ENCODE results near the gene GRIK3.
"Not testable (repeated sequence)": the region's sequence is repeated elsewhere in the genome, so short reads cannot be mapped to it uniquely, and the experiment has no call there.

Gene GRIK3

DNA sequence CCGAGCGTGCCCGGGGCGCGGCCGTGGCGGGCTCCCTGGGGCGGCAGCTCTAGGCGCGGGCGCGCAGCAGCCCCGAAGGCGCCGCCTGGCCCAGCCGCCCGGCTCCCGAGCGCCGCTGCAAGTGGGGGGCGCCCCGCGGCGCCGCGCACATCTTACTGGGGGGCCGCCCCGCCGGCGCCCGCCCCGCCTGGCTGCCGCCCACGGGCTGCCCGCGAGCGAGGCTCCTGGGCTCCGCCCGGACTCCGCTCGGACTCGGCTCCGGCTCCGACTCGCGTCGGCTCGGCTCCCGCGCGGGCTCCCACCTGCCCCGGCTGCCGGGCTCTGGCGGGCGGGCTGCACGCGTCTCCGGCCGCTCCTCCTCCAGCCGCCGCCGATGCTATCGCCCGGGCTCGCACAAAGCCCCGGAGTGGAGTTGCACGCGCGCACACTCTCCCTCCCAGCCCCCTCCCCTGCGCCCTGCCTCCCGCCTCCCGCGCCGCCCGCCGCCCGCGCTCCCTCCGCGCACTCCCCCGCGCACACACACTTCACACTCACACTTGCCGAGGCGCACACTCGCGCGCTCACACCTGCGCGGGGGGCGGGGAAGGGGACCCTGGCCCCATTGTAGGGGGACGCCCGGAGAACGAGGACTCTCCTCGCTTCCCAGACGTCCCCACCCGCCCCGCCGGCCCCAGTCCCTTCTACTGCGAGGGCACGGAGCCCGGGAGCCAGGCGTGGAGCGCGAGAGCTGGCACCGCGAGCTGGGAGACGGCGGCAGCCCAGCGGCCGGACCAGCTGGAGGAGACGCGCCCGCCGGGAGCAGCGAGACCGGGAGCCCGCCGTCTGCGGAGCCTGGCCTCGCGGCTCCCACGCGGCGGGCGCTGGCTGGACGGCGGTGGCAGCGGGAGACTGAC, at the start of gene GRIK3:
GRIK3 (minus strand) TSS at position 395 of the 893 bp plus-strand sequence. CDS start 407 bp downstream, outside the sequence.
- no peaks in the 10 kb centered on the region for H3K36me3 ChIP-seq (ENCODE audit: insufficient read depth, low read length)
- peaks cover 13% of the 10 kb centered on the region for H3K4me1 ChIP-seq (ENCODE audit: insufficient read depth, low read length)
- H3K9ac ChIP-seq (ENCODE audit: low read depth, low read length), result peak within 1 kb of the TSS; percentile 50; the same call in 1 of the 2 replicates
- H3K9me3 ChIP-seq (ENCODE audit: control insufficient read depth, insufficient read depth, low read length), result no peaks in the 10 kb centered on the region

DNA sequence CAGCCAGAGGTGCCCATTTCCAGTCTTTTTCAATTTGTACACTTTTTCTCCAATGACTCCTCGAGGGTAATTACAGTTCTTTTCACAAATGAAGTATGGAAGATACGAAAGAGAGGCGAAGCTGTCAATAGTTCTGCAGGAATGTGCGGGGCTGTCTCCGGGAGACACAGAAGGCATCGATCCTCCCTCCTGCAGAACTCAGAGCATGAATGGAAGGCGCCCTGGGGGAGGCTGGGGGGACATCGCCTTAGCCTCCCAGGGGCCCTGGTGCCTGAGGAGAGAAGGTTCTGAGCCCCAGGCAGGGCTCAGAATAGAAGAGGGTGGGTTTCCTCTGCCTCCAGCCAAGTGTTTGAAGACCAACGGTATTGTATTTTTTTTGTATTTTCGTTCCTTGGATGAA, 49.7 kb upstream of the GRIK3 start:
- H3K9ac ChIP-seq (ENCODE audit: low read depth, low read length), result no peak overlapping the region
- H3K36me3 ChIP-seq (ENCODE audit: insufficient read depth, low read length), result no peaks in the 10 kb centered on the region
- H3K9me3 ChIP-seq (ENCODE audit: control insufficient read depth, insufficient read depth, low read length), result no peaks in the 10 kb centered on the region
- H3K4me1 ChIP-seq (ENCODE audit: insufficient read depth, low read length), result no peaks in the 10 kb centered on the region

DNA sequence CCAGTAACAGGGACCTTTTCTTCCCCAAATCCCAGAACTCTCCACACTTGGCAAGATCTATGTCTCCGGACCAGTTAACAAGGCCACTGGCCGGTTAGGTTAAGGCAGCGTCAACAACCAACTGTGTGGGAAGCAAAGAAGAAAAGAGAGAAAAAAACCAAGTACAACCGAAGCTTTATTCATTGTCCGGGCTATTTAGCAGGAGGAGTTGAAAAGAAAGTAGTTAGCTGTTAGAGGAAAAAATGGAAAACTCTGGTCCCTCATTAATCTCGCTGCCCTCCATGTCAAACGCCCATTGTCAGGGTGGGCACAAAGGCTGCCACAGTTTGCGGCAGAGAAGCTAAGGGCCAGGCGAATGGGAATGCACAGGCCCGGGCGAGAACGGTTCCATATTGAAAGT, 49.3 kb upstream of the GRIK3 start:
- no peaks in the 10 kb centered on the region for H3K4me1 ChIP-seq (ENCODE audit: insufficient read depth, low read length)
- H3K36me3 ChIP-seq (ENCODE audit: insufficient read depth, low read length), result no peaks in the 10 kb centered on the region
- H3K9ac ChIP-seq (ENCODE audit: low read depth, low read length), result no peak overlapping the region
- no peaks in the 10 kb centered on the region for H3K9me3 ChIP-seq (ENCODE audit: control insufficient read depth, insufficient read depth, low read length)

DNA sequence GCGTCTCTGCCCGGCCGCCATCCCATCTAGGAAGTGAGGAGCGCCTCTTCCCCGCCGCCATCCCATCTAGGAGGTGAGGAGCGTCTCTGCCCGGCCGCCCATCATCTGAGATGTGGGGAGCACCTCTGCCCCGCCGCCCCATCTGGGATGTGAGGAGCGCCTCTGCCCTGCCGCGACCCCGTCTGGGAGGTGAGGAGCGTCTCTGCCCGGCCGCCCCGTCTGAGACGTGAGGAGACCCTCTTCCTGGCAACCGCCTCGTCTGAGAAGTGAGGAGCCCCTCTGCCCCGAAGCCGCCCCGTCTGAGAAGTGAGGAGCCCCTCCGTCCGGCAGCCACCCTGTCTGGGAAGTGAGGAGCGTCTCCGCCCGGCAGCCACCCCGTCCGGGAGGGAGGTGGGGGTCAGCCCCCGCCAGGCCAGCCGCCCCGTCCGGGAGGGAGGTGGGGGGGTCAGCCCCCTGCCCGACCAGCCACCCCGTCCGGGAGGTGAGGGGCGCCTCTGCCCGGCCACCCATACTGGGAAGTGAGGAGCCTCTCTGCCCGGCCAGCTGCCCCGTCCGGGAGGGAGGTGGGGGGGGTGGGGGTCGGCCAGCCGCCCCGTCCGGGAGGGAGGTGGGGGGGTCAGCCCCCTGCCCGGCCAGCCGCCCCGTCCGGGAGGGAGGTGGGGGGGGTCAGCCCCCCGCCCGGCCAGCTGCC, 46.1 kb upstream of the GRIK3 start:
- not testable (repeated sequence) for H3K9ac ChIP-seq (ENCODE audit: low read depth, low read length); H3K9me3 ChIP-seq (ENCODE audit: control insufficient read depth, insufficient read depth, low read length); H3K36me3 ChIP-seq (ENCODE audit: insufficient read depth, low read length); H3K4me1 ChIP-seq (ENCODE audit: insufficient read depth, low read length)

DNA sequence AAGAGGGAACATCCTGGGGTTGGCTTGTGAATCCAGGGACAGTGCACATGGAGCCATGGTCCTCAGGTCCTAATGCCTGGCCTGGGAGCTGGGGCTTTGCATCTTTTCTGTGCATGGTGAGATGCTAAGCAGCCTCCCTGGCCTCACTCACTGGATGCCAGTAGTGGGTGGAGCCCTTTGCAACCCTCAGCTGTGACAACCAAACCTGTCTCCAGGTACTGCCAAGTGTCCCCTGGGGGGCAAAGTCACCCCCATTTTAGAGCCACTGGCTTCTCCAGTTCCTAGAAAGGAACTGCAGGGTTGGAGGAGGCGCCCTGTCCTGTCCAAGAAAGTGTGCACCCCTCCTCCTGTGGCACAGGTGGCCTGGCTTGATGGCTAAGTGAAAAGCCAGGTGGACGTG, 44.6 kb upstream of the GRIK3 start:
- no peaks in the 10 kb centered on the region for H3K4me1 ChIP-seq (ENCODE audit: insufficient read depth, low read length)
- H3K9me3 ChIP-seq (ENCODE audit: control insufficient read depth, insufficient read depth, low read length), result no peaks in the 10 kb centered on the region
- H3K36me3 ChIP-seq (ENCODE audit: insufficient read depth, low read length), result no peaks in the 10 kb centered on the region
- no peak overlapping the region for H3K9ac ChIP-seq (ENCODE audit: low read depth, low read length)

DNA sequence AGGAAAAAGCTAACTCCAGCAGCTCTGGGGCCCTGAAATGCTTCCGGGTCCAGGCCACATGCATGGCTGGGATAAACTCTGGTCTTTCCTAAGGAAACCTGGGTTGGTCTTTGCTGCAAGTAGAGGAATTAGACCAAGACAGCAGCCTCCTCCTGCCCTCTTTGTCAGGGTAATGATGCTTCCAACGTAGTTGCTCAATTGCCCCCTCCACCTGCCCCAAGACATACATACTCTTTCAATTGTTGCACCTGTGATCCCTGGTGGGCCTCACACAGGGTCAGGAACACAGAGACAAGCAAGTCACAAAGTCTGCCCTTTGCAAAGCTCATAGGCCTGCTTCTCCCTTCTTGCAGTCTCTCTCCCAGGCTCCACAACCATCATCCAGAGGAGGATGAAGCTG, 41.9 kb upstream of the GRIK3 start:
- Histone ChIP-seq H3K36me3 (ENCODE audit: insufficient read depth, low read length) (no peaks in the 10 kb centered on the region), H3K9ac (ENCODE audit: low read depth, low read length) (no peak overlapping the region), H3K9me3 (ENCODE audit: control insufficient read depth, insufficient read depth, low read length) (no peaks in the 10 kb centered on the region), H3K4me1 (ENCODE audit: insufficient read depth, low read length) (no peaks in the 10 kb centered on the region)

DNA sequence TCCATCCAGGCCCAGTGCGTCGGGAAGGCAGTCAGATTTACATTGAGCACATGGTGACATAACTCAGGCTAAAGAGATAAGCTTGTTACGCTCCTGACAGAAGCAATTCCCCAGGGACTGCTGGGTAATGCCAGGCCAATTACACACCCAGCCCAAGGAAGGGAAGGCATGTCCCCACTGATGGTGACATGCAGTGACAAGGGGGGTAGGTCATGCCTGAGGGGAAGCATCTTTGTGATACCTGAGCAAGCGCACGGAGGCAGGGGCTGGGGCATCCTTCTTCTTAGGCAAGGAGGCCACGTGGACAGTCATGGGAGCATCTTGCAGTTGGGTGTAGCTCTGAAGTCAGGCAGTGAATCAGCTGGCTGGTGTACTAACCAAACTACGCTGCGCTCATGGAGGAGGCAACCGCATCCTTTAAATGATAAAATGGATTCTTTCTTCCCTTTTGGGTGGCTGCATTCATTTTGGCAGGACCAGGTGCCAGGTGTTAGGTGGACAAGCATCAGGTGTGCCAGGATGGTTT, 39.6 kb upstream of the GRIK3 start:
- H3K4me1 ChIP-seq (ENCODE audit: insufficient read depth, low read length), result no peaks in the 10 kb centered on the region
- H3K36me3 ChIP-seq (ENCODE audit: insufficient read depth, low read length), result no peaks in the 10 kb centered on the region
- no peak overlapping the region for H3K9ac ChIP-seq (ENCODE audit: low read depth, low read length)
- H3K9me3 ChIP-seq (ENCODE audit: control insufficient read depth, insufficient read depth, low read length), result no peaks in the 10 kb centered on the region

DNA sequence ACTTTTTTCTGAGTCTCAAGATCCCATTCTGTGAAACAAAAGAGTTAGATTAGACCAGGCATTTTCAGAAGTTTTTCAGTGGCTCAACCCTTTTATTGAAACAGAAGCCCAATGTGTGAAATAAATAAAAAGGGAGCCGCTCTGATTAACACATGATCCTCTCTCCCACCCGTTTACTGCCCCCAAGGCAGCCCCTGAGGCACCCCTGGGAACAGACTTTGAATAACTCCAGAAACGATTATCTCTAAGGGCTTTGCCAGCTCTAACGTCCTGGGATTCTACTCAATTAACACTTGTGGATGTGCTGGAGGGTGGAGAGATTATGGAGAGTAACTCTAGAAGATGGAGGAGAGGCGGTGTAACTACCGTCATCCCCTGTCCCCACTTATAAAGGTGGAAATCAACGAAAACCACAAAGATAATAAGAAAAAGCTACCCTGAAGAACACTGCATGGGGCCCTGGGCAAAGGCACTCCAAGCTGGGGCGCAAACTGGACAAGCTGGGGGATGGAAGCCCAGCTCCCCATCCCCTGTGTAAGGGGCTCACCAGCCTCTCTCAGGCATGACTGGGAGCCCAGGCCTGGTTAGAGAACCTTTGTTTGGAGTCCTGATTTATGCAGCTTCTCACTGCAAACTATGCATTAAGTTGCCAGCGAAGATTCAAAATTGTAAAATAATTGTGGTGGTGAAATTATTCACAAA, 39.0 kb upstream of the GRIK3 start:
- no peaks in the 10 kb centered on the region for H3K36me3 ChIP-seq (ENCODE audit: insufficient read depth, low read length)
- no peaks in the 10 kb centered on the region for H3K9me3 ChIP-seq (ENCODE audit: control insufficient read depth, insufficient read depth, low read length)
- H3K9ac ChIP-seq (ENCODE audit: low read depth, low read length), result no peak overlapping the region
- H3K4me1 ChIP-seq (ENCODE audit: insufficient read depth, low read length), result no peaks in the 10 kb centered on the region

DNA sequence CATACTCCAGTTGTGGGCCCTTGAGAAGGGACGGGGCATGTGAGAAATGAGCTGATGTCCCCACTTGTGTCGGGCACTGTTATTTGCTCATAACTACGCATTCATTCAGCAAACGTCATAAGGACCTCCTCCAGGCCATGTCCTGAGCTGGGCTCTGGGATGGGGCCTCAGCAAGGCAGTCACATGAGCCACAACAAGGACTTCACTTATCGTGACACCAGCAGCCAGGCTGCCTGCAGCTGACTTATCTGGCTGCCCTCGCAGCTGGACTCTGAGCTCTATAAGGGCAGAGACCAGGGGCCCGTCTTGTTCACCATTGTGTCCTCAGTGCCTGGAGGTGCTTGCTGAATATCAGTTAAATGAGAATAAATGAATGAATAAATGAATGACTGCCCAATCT, 37.5 kb upstream of the GRIK3 start:
- Histone ChIP-seq H3K36me3 (ENCODE audit: insufficient read depth, low read length) (no peaks in the 10 kb centered on the region), H3K9me3 (ENCODE audit: control insufficient read depth, insufficient read depth, low read length) (no peaks in the 10 kb centered on the region), H3K9ac (ENCODE audit: low read depth, low read length) (no peak overlapping the region), H3K4me1 (ENCODE audit: insufficient read depth, low read length) (no peaks in the 10 kb centered on the region)

DNA sequence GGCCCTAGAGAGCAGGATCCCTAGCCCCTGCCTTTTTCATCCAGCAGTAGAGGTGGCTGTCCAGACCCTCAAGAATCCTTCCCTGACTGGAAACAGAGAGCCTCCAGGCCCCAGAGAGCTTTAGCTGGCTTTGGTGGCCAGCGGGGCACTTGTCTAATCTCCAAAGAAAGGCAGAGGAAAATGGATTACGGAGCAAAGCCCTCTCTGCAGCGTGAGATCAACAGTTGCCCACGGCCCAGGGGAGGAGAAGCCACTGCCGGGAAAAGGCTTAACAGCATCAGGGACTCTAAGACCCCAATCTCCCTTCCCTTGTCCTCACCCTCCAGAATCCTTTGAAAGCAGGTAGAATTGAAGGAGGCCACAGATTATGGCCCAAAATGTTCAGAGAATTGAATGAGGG, 35.8 kb upstream of the GRIK3 start:
- Histone ChIP-seq H3K36me3 (ENCODE audit: insufficient read depth, low read length) (no peaks in the 10 kb centered on the region), H3K9ac (ENCODE audit: low read depth, low read length) (no peak overlapping the region), H3K9me3 (ENCODE audit: control insufficient read depth, insufficient read depth, low read length) (no peaks in the 10 kb centered on the region), H3K4me1 (ENCODE audit: insufficient read depth, low read length) (no peaks in the 10 kb centered on the region)

DNA sequence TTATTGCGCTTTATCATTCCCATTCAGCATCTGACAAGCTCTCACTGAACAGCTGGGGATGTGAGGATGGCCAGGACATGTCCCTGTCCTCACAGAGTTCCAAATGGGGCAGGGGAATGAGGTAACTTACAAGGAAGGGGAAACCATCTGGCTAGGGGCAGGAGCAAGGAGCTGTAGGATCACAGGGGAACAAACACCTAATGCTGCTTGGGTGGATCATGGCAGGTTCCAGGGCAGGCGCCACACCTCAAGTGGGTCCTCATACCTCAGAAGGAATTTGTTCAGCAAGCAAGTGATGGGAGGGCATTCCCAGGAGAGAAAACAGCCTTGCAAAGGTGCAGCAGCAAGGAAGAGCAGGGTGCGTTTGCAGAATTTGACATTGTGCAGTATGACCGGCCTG, 35.1 kb upstream of the GRIK3 start:
- Histone ChIP-seq H3K9ac (ENCODE audit: low read depth, low read length) (no peak overlapping the region), H3K9me3 (ENCODE audit: control insufficient read depth, insufficient read depth, low read length) (no peaks in the 10 kb centered on the region), H3K36me3 (ENCODE audit: insufficient read depth, low read length) (no peaks in the 10 kb centered on the region), H3K4me1 (ENCODE audit: insufficient read depth, low read length) (no peaks in the 10 kb centered on the region)

DNA sequence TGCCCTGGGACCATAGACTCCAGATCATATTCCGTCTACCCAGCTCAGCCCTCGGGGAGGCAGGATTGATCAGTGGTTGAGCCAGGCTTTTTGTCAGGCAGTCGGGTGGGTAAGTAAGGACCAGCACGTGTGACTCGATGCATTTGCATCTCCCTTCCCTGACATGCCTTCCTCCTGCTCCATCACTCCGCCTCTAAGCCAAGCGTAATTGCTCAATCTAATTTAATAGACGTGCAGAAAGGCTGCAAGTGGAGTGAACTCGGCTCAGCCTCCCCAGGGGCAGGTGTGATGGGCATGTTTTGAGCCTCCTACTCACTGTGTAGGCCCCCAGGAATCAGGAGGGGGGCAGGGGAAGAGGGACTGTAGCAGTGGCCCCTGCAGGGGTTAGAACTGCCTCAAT, 34.6 kb upstream of the GRIK3 start:
- no peak overlapping the region for H3K9ac ChIP-seq (ENCODE audit: low read depth, low read length)
- no peaks in the 10 kb centered on the region for H3K36me3 ChIP-seq (ENCODE audit: insufficient read depth, low read length)
- H3K4me1 ChIP-seq (ENCODE audit: insufficient read depth, low read length), result no peaks in the 10 kb centered on the region
- H3K9me3 ChIP-seq (ENCODE audit: control insufficient read depth, insufficient read depth, low read length), result no peaks in the 10 kb centered on the region

DNA sequence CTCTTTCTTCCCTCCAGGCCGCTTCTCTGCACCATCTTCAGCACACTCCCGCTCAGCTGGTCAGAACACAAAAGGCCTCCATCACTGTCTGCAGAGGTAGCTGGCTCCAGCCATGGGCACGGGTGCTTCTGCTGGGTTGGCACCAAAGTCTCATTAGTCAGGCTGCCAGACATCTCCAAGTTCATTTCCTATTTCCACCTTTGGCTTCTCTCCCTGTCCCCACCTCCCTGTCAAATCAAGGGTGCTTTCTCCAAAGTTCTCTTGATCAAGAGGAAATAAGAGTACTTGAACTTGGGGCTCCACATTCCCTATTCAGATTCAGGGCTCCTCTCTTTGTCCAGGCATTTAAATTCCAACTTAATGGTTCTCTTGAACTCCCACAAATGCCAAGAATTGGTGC, 33.9 kb upstream of the GRIK3 start:
- H3K9me3 ChIP-seq (ENCODE audit: control insufficient read depth, insufficient read depth, low read length), result no peaks in the 10 kb centered on the region
- no peaks in the 10 kb centered on the region for H3K36me3 ChIP-seq (ENCODE audit: insufficient read depth, low read length)
- no peaks in the 10 kb centered on the region for H3K4me1 ChIP-seq (ENCODE audit: insufficient read depth, low read length)
- H3K9ac ChIP-seq (ENCODE audit: low read depth, low read length), result no peak overlapping the region

DNA sequence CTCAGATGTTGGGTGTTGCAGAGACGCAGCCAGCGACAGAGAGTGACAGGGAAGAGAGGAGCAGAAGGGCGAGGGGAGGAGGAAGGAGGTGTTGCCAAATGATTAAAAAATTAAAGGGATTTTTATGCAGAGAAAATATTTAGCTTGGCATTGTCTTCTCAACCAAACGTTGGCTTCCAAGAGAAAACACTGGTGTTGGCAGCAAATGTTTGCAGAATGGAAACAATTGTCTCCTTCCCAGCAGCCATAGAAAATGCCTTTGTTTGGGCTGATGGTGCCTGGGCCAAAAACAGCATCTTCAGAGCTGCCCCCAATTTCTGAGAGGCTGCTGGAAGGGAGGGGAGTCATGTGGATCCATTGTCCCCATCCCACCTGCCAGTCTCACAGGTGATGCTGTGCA, 29.7 kb upstream of the GRIK3 start:
- no peaks in the 10 kb centered on the region for H3K4me1 ChIP-seq (ENCODE audit: insufficient read depth, low read length)
- H3K9ac ChIP-seq (ENCODE audit: low read depth, low read length), result no peak overlapping the region
- H3K9me3 ChIP-seq (ENCODE audit: control insufficient read depth, insufficient read depth, low read length), result no peaks in the 10 kb centered on the region
- no peaks in the 10 kb centered on the region for H3K36me3 ChIP-seq (ENCODE audit: insufficient read depth, low read length)
